A549 (cell line): ENCODE measurements around the gene EIF3D. TPM values are rescaled to one million over a fixed set of nuclear protein-coding genes. Genes with fewer than 3 reads are reported as not detected.

Experiments used
- ATAC-seq, 2 experiments: fragments of 200-7000 bp in 1 of 2; fragments of >200 bp in 1 of 2; cut with Nextera tagmentation in 1 of 2; cut with Tn5 transposase in 1 of 2; 3 replicates each; pipeline versions ENCODE4 v1.8.0 to v1.9.1; 2018 to 2020; ENCODE audit warnings: mild to moderate bottlenecking in 1 of 2, moderate library complexity in 1 of 2
- CTCF ChIA-PET: fragments of 300-600 bp; sonication (Branson Sonifier 250); formaldehyde crosslinking; extraction: SDS; loops from one replicate; lab custom pipeline; 2021; ENCODE audit warnings: antibody characterized with exemption, inconsistent platforms; lab: Yijun Ruan, JAX
- POLR2A ChIA-PET: fragments of 350-600 bp; formaldehyde crosslinking; extraction: SDS; loops from one replicate; lab custom pipeline; 2021; ENCODE audit warnings: antibody characterized with exemption, inconsistent platforms; lab: Yijun Ruan, JAX
- DNase-seq, 2 experiments: peaks; one replicate each; pipeline versions ENCODE4 v3.0.0 to v3.0.0-alpha.2; 2011 to 2016; ENCODE audit warnings: low read depth in 1 of 2, low spot score in 1 of 2
- FAIRE-seq: peaks from 2 replicates; lab custom pipeline; 2011; peaks lifted over from hg19 to GRCh38; lab: Jason Lieb, UNC
- H3K27ac ChIP-seq, 2 experiments: fragments of >200 bp; sonication (Bioruptor Twin); formaldehyde crosslinking; 3 replicates each; pipeline ENCODE4 v1.5.1; 2016 to 2017
- H3K4me1 ChIP-seq: fragments of >200 bp; sonication (Bioruptor Twin); formaldehyde crosslinking; 3 replicates; pipeline ENCODE4 v1.6.1; 2016
- H3K4me2 ChIP-seq: fragments of >200 bp; sonication (Bioruptor Twin); formaldehyde crosslinking; 3 replicates; pipeline ENCODE4 v1.6.1; 2016
- H3K4me3 ChIP-seq: fragments of >200 bp; sonication (Bioruptor Twin); formaldehyde crosslinking; 3 replicates; pipeline ENCODE4 v1.5.1; 2016
- H3K9me3 ChIP-seq: fragments of >200 bp; sonication (Bioruptor Twin); formaldehyde crosslinking; 3 replicates; pipeline ENCODE4 v1.6.1; 2016
- CHD4 ChIP-seq: fragments of 200-600 bp; sonication (generic); IDR thresholded peaks from 2 replicates; pipeline ENCODE4 v1.6.1; 2016; ENCODE audit warnings: antibody characterized with exemption, mild to moderate bottlenecking, borderline replicate concordance
- E2F6 ChIP-seq: IDR thresholded peaks from 2 replicates; pipeline ENCODE4 v1.6.1; 2012; ENCODE audit warnings: low read depth, borderline replicate concordance
- ESRRA ChIP-seq: fragments of 150-350 bp; IDR thresholded peaks from 2 replicates; pipeline ENCODE4 v1.6.1; 2014; ENCODE audit warnings: mild to moderate bottlenecking, low read length, borderline replicate concordance
- HEYL ChIP-seq: fragments of 250-450 bp; sonication (Bioruptor Pico); IDR thresholded peaks from 2 replicates; pipeline ENCODE4 v1.8.0; 2021; ENCODE audit warnings: mild to moderate bottlenecking, moderate library complexity
- HOXB5 ChIP-seq: fragments of 250-450 bp; sonication (Bioruptor Pico); IDR thresholded peaks from 2 replicates; pipeline ENCODE4 v1.5.0; 2020; ENCODE audit warnings: mild to moderate bottlenecking, moderate library complexity
- JUN ChIP-seq, 2 experiments: fragments of >200 bp; sonication (Bioruptor Twin); formaldehyde crosslinking; IDR thresholded peaks; 2 replicates in 1 of 2; 3 replicates in 1 of 2; pipeline ENCODE4 v1.6.1; 2016 to 2017
- JUNB ChIP-seq: fragments of >200 bp; sonication (Bioruptor Twin); formaldehyde crosslinking; IDR thresholded peaks from 2 replicates; pipeline ENCODE4 v1.6.1; 2016
- KDM5A ChIP-seq: fragments of 200-600 bp; sonication (generic); IDR thresholded peaks from 2 replicates; pipeline ENCODE4 v1.6.1; 2016; ENCODE audit warnings: antibody characterized with exemption, mild to moderate bottlenecking
- MAX ChIP-seq: IDR thresholded peaks from 2 replicates; pipeline ENCODE4 v1.6.1; 2012
- PHF8 ChIP-seq: fragments of 200-600 bp; sonication (generic); IDR thresholded peaks from 2 replicates; pipeline ENCODE4 v1.6.1; 2016; ENCODE audit warnings: low read depth, mild to moderate bottlenecking, antibody characterized with exemption, moderate library complexity, borderline replicate concordance
- POLR2A ChIP-seq: IDR thresholded peaks from 2 replicates; pipeline ENCODE4 v1.6.1; 2012; ENCODE audit warnings: mild to moderate bottlenecking, low read length
- RFX5 ChIP-seq: fragments of 450-650 bp; IDR thresholded peaks from 2 replicates; pipeline ENCODE4 v1.7.1; 2014; ENCODE audit warnings: antibody characterized with exemption, mild to moderate bottlenecking, moderate library complexity
- TP53 ChIP-seq: fragments of 250-450 bp; sonication (Bioruptor Pico); IDR thresholded peaks from 2 replicates; pipeline ENCODE4 v1.5.0; 2021; ENCODE audit warnings: mild to moderate bottlenecking, moderate library complexity
- USF2 ChIP-seq: fragments of 450-650 bp; IDR thresholded peaks from 2 replicates; pipeline ENCODE4 v1.6.1; 2014; ENCODE audit warnings: antibody characterized with exemption
- WGBS: methylation state at CpG from one replicate; pipeline ENCODE4 v1.1.6; 2017; ENCODE audit errors: missing lambda C conversion rate; 5-methylcytosine and 5-hydroxymethylcytosine counted together
- polyA plus RNA-seq, 4 experiments: library from polyadenylated mRNA; depleted of rRNA in 3 of 4; stranded (reverse); fragments of >200 nt; fragmentation: RNase III in 1 of 4; extraction: RNeasy Plus Mini Kit Qiagen cat#74134 plus additional on column Dnase treatment in 1 of 4; gene quantifications; 2 replicates in 3 of 4; 3 replicates in 1 of 4; pipeline ENCODE4 v1.2.3, GENCODE V29; 2011 to 2017
- TF ChIP-seq, protein P1 (sequence below): IDR thresholded peaks from 2 replicates; pipeline ENCODE4 v1.6.1; 2012
- TF ChIP-seq, protein P2 (sequence below): fragments of >200 bp; sonication (Bioruptor Twin); formaldehyde crosslinking; IDR thresholded peaks from 3 replicates; pipeline ENCODE4 v1.6.1; 2016

The EIF3D gene
- polyA plus RNA-seq, 2 of the 4 experiments (the other 2 are of a cell fraction), result 171 to 304 TPM

GRCh38 chr22:36481393-36482168 is 47.4 kb downstream of the EIF3D start, which contains the start of gene TXN2:
Gene TXN2, minus strand, starts transcription at chr22:36481640. Its CDS starts 803 bp downstream, at chr22:36480837.
- TF ChIP-seq, protein P1, sequence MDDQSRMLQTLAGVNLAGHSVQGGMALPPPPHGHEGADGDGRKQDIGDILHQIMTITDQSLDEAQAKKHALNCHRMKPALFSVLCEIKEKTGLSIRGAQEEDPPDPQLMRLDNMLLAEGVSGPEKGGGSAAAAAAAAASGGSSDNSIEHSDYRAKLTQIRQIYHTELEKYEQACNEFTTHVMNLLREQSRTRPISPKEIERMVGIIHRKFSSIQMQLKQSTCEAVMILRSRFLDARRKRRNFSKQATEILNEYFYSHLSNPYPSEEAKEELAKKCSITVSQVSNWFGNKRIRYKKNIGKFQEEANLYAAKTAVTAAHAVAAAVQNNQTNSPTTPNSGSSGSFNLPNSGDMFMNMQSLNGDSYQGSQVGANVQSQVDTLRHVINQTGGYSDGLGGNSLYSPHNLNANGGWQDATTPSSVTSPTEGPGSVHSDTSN, result peak; percentile 27; the same call in 1 of the 2 replicates
- TF ChIP-seq HEYL, result no peak
- peak; percentile 80; the same call in 1 of the 2 replicates for TF ChIP-seq KDM5A
- TF ChIP-seq HOXB5, result no peak
- 0 out of 2 replicates have a peak, but pooled peaks have one; percentile 17 for TF ChIP-seq RFX5
- TF ChIP-seq E2F6, result 0 out of 2 replicates have a peak, but pooled peaks have one; percentile 46
- no peak for TF ChIP-seq JUNB
- TF ChIP-seq, protein P2, sequence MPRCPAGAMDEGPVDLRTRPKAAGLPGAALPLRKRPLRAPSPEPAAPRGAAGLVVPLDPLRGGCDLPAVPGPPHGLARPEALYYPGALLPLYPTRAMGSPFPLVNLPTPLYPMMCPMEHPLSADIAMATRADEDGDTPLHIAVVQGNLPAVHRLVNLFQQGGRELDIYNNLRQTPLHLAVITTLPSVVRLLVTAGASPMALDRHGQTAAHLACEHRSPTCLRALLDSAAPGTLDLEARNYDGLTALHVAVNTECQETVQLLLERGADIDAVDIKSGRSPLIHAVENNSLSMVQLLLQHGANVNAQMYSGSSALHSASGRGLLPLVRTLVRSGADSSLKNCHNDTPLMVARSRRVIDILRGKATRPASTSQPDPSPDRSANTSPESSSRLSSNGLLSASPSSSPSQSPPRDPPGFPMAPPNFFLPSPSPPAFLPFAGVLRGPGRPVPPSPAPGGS, result peak; percentile 22; the same call in 1 of the 3 replicates
- TF ChIP-seq MAX, result peak; percentile 23
- TF ChIP-seq TP53 (CRISPR knock-in tag), result peak; percentile 68; the same call in 1 of the 2 replicates
- TF ChIP-seq JUN (IDR thresholded peaks at IDR 0.05), result peak in 1 of 2 experiments; percentile 66; a peak in 4 of 5 replicates
- 0 out of 2 replicates have a peak, but pooled peaks have one; percentile 7 for TF ChIP-seq PHF8
- peak; percentile 66 for TF ChIP-seq POLR2A
- TF ChIP-seq, all 56 proteins: peak for 10
- WGBS, result 0% methylated on average over 30 of the region's 62 CpGs
- Histone ChIP-seq H3K4me2 (peak within 1 kb of the TSS; percentile 85), H3K9me3 (peaks cover 2% of the 10 kb centered on the region; the same call in 2 of the 3 replicates), H3K4me1 (peaks cover 6% of the 10 kb centered on the region; the same call in 1 of the 3 replicates), H3K4me3 (peak within 1 kb of the TSS; percentile 63), H3K27ac (peak within 1 kb of the TSS; percentile 89 to 99)
- ChIA-PET POLR2A (interaction anchor here (0.6 to 1.8 kb wide), 6 partner anchors 10 to 294 kb away, joined by 3 to 9 read pairs (median 4); partner anchors contain the start of genes FOXRED2 and IFT27), CTCF (interaction anchor here (0.6 to 2.5 kb wide), 5 partner anchors 10 to 184 kb away, joined by 3 to 11 read pairs (median 4); no protein-coding TSS in a partner anchor)
- FAIRE-seq (no peak), DNase-seq (peak; percentile 88 to 94), ATAC-seq (peak; percentile 95 to 98)

- Histone ChIP-seq H3K9me3 (no peaks in the 10 kb centered on the region), H3K27ac (peak overlapping the region; percentile 89 to 99), H3K4me1 (peaks cover 6% of the 10 kb centered on the region; the same call in 1 of the 3 replicates), H3K4me3 (peak overlapping the region; percentile 63), H3K4me2 (peak overlapping the region; percentile 85)
- CTCF ChIA-PET, result interaction anchor here (1.0 to 2.5 kb wide), 2 partner anchors 9 to 11 kb away, joined by 3 to 11 read pairs; no protein-coding TSS in a partner anchor
- ATAC-seq (peak in 1 of 2 experiments; percentile 17; a peak in 3 of 6 replicates), DNase-seq (no peak), FAIRE-seq (no peak)
- POLR2A ChIA-PET, result no interaction called here
- TF ChIP-seq USF2 (no peak), ESRRA (0 out of 2 replicates have a peak, but pooled peaks have one; percentile 54), CHD4 (no peak), MAX (peak; percentile 65; the same call in 1 of the 2 replicates)
- WGBS, result 3% methylated on average over 9 of the region's 9 CpGs
These were observed 48.0 kb downstream of the EIF3D start for GRCh38 chr22:36480941-36481392.
